NCI-H510A treated with DMSO at 0.1 percent for 48 hours (cell line): ENCODE results near the gene SREBF2.
"Not testable (repeated sequence)": the region's sequence is repeated elsewhere in the genome, so short reads cannot be mapped to it uniquely, and the experiment has no call there.

ENCODE experiments used
- DNase-seq: peaks from one replicate; lab custom pipeline; 2025; lab: John Stamatoyannopoulos, UW

SREBF2 gene

DNA sequence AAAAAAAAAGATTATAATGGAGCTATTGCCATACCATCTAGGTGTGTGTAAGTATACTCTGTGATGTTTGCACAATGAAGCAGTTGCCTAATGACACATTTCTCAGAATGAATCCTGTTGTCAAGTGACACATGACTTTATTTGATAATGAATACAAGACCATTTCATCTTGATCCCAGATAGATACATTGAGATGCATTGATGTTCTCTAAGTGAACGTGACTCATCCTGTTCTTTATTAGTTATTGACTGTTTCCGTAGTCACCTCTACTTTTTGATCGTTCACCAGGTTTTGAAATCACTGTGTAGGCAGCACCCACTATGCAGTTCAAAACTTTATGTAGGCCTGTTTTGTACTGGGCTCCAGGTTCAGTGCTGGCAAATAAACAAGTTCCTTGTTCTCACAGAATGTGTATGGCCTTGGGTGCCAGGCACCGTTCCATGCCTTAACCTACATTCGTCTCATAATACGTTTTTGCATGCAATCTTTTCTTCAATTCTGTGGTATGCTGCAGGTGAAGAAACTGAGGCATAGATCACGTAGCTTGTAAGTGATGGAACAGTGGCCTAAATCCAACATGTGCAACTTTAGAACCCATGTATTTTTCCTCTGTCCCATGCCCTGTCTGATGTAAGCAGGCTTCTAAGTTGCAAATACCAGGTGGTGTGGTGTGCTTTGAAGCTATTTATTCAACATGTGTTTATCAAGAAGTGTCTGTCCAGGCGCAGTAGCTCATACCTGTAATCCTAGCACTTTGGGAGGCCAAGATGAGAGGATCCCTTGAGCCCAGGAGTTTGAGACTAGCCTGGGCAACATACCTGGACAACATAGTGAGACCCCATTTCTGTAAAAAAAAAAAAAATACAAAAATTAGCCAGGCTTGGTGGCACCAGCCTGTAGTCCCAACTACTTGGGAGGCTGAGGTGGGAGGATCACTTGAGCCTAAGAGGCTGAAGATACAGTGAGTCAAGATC, 10.4 kb downstream of the SREBF2 start:
- no peak for DNase-seq

- no peak for DNase-seq
These were observed 11.1 kb downstream of the SREBF2 start for GRCh38 chr22:41844036-41844435.

GRCh38 chr22:41844513-41844912, 11.6 kb downstream of the SREBF2 start:
- no peak for DNase-seq

GRCh38 chr22:41845380-41846267, 12.7 kb downstream of the SREBF2 start:
- DNase-seq = no peak

- DNase-seq = no peak
These were observed 13.5 kb downstream of the SREBF2 start for GRCh38 chr22:41846268-41846987.

DNA sequence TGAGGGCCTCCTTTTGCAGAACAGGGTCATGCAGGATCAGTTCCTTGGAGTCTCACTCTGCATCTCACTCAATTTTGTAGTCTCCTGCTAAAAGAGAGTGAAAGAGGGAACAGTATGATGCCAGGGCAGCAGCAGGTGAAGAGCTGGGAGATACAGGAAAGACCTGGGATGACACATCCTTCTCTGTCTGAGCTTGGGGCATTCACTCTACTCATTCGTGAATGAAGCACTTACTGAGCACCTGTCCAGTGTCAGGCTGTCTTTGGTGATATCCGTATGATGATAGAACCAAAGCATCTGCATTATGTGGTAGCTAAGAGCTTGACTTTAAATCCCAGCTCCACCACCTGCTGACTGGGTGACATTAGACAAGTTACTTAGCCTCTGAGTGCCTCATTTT, 14.4 kb downstream of the SREBF2 start:
- peak; percentile 23 for DNase-seq

DNA sequence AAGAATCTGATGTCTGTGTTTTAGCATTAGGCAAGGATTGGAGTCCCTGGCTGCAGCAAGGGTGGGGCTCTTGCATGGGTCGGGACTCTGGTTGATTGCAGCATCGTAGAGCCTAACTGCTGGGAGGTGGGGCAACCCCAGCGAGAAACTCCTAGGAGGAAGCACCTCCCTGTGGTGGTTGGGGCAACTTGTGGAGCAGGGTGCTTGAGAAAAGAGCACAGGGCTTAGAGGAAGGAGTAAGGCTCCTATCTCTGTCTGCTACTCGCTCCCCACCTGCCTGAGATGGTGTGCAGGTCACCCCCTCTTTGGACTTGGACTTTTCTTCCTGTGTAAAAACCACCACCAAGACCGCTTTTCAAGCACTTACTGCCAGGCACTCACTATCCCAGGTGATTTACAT, 15.6 kb downstream of the SREBF2 start:
- no peak for DNase-seq

DNA sequence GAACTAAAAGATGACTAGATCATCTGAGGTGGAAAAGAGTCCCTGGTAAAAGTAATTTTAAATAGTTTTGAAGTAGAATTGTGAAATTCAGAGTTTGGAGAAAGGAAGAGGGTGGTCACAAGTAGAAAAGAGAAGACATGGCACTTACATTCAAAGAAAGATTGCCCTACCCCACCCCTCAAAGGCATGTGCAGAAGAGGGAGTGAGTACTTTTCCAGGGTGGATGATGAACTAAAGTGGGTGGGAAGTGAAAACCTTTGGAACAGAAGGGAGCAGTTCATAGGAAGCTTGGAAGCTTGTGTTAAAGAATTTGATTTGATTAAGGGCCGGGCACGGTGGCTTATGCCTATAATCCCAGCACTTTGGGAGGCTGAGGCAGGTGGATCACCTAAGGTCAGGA, 23.6 kb downstream of the SREBF2 start:
- no peak for DNase-seq

DNA sequence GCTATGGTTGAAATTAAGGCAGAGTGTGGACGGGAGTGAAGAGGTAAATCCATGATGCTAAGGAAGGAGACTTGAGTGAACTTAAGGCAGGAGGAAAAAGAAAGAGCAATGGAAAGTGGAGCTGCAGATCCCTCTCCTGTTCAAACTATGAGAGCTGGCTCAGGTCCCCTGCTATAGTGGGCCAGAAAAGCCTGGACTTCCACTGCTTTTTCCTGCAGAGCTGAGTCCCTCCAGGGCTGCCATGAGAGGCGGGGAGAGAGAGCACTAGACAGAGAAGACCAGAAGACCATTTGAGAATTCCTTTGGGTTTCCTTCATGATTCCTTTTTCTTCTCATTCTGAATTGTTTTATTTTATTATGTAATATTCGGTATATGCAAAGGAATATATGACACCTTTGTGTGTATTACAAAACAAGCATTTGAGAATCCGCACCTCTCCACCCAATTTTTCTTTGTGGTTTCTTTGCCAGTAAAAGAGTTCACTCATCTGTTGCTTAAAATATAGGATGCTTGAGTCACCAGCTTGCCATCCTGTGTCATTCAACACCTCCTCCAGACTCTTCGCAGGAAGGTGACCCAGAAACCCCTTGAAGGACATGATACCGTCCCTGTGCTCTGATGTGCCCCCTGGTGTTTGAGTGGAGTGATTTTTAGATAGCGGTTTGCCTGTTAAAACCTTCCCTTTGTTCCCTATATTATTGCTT, 24.4 kb downstream of the SREBF2 start:
- no peak for DNase-seq

DNA sequence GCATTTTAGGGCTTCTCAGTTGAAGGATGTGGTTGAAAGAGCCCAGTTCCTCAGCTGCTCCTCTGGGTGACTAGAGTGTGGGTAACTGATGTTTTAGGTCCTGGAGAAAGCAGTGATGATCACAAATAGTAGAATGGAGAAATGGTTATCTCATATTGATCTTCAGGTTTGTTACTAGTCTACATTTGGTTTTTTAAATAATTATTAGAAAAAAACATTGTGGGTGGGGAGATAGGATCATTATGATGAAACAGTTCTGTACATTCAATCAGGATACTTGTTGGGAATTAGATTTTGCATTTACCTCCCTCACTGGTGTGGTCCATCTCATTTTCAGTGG, 24.9 kb downstream of the SREBF2 start:
- no peak for DNase-seq

- no peak for DNase-seq
These were observed 29.2 kb downstream of the SREBF2 start for GRCh38 chr22:41862160-41862529.

GRCh38 chr22:41862530-41863266, 29.8 kb downstream of the SREBF2 start:
- DNase-seq = no peak

GRCh38 chr22:41863472-41863871, 30.6 kb downstream of the SREBF2 start:
- DNase-seq = no peak

GRCh38 chr22:41868556-41868955, 35.7 kb downstream of the SREBF2 start:
- DNase-seq = no peak

GRCh38 chr22:41870081-41870480, 37.2 kb downstream of the SREBF2 start:
- DNase-seq = not testable (repeated sequence)

GRCh38 chr22:41870786-41871185, 37.9 kb downstream of the SREBF2 start:
- DNase-seq = no peak

DNA sequence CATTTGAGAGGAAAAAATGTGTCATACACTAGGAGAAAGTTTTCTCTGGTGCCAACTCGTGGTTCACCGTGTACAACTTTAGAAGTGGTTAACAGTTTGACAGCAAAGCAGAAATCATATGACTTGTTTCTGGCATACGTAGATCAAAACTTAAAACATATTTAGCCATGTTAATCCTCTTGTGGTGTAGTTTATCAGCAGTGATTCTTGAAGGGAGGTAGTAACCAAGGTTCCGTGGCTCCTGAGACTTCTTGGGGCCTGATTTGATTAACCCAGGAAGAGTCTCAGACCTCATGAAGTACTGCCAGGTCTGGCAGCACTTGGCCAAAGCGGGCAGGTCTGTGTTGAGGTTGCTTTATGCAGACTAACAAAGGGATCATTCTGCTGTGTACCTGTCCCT, 40.5 kb downstream of the SREBF2 start:
- DNase-seq = no peak

DNA sequence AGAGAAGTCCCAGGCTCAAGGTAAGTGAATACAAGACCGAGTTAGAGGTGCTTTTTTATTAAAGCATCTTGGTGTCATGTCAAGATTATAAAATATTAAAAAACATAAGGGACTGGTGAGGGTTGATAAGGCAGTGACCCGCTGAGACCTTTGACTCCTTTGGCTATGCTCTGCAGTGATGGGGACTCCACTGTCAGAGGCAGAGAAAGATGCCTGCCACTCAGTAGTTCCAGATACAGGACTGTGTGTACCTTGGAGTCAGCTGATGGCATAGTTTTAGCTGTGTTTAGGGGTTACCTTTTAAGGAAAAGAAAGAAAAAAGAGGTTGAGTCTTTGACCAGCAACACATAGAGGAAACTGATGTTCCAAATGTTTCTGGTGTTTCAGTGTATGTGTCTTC, 41.2 kb downstream of the SREBF2 start:
- no peak for DNase-seq

DNA sequence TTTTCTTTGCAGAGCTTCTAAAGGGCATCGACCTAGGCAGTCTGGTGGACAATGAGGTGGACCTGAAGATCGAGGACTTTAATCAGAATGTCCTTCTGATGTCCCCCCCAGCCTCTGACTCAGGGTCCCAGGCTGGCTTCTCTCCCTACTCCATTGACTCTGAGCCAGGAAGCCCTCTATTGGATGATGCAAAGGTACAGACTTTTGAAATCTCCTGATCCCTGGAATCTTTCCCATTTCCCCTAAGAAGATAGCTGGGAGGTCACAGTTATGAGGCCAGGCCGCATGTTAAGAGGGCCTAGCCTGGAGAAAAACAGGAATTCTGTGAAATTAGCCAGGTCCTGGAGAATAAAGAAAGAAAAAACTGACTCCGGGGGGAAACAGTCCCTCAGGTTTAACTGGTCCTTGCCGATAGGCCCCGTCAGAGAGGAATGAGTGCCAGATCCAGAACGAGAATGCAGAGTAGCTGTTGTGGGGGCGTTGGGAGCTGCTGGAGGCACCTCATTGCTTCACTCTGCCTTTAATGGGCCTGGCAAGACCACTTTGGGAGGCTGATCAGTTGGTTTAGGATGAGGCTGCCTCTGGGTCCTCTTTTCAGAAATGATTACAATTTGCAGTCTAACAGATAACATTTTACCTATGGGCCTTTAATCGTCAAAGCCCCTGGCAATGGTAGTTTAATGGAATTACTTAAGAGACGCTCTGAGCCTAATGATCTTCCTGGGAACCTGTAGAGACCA, 42.8 kb downstream of the SREBF2 start:
- no peak for DNase-seq

GRCh38 chr22:41876275-41876674, 43.4 kb downstream of the SREBF2 start:
- no peak for DNase-seq
